GM12878 (cell line): ENCODE measurements around the gene NCKAP5. TPM values are rescaled to one million over a fixed set of nuclear protein-coding genes. Genes with fewer than 3 reads are reported as not detected.

ENCODE experiments used
- ATAC-seq: fragments of 200-7000 bp; cut with Tn5 transposase; 3 replicates; pipeline ENCODE4 v1.9.1; 2020; ENCODE audit warnings: mild to moderate bottlenecking, moderate library complexity
- BruUV-seq: library from RNA; stranded (reverse); fragments of 400-500 nt; replicated peaks from 2 replicates; lab custom pipeline; 2021; lab: Mats Ljungman, UMichigan
- CTCF ChIA-PET: fragments of 300-600 bp; sonication (Branson Sonifier 250); formaldehyde crosslinking; extraction: SDS; loops from one replicate; lab custom pipeline; 2021; ENCODE audit warnings: inconsistent platforms; lab: Yijun Ruan, JAX
- POLR2A ChIA-PET: fragments of 350-600 bp; formaldehyde crosslinking; extraction: SDS; loops from one replicate; lab custom pipeline; 2021; ENCODE audit warnings: inconsistent platforms; lab: Charles Lee
- RAD21 ChIA-PET: fragments of 300-600 bp; sonication (Branson Sonifier 250); formaldehyde crosslinking; loops from one replicate; lab custom pipeline; 2023; ENCODE audit warnings: antibody characterized with exemption; ENCODE audit not compliant: unreplicated experiment; lab: Charles Lee
- SMC1A ChIA-PET: fragments of 300-600 bp; sonication (Branson Sonifier 250); formaldehyde crosslinking; loops from one replicate; lab custom pipeline; 2023; ENCODE audit not compliant: unreplicated experiment, uncharacterized antibody; lab: Charles Lee
- DNase-seq: peaks from one replicate; pipeline ENCODE4 v3.0.0-alpha.2; 2011; ENCODE audit warnings: low read depth, low spot score
- FAIRE-seq: peaks from 3 replicates; lab custom pipeline; 2011; peaks lifted over from hg19 to GRCh38; lab: Jason Lieb, UNC
- H2AFZ ChIP-seq: 2 replicates; pipeline ENCODE4 v1.6.0; 2011; ENCODE audit warnings: low read depth, low read length, control low read depth; ENCODE audit not compliant: control insufficient read depth
- H3K27ac ChIP-seq: 2 replicates; pipeline ENCODE4 v1.5.1; 2011; ENCODE audit warnings: control low read depth; ENCODE audit not compliant: control insufficient read depth, insufficient read depth
- H3K27me3 ChIP-seq, 2 experiments: replicated peaks in 1 of 2; 2 replicates each; pipeline versions ENCODE4 v1.6.0 to v1.6.1; 2011; ENCODE audit warnings: low read length in 1 of 2; ENCODE audit not compliant: control insufficient read depth in 2 of 2, insufficient read depth in 2 of 2
- H3K36me3 ChIP-seq, 2 experiments: 2 replicates each; pipeline ENCODE4 v1.5.1; 2011; ENCODE audit warnings: low read length in 1 of 2; ENCODE audit not compliant: control insufficient read depth in 2 of 2, insufficient read depth in 2 of 2
- H3K4me1 ChIP-seq: 2 replicates; pipeline ENCODE4 v1.6.1; 2011; ENCODE audit warnings: mild to moderate bottlenecking, low read length, moderate library complexity, mixed read lengths; ENCODE audit not compliant: control insufficient read depth, insufficient read depth
- H3K4me2 ChIP-seq: 2 replicates; pipeline ENCODE4 v1.6.0; 2011; ENCODE audit warnings: control low read depth; ENCODE audit not compliant: control insufficient read depth, insufficient read depth
- H3K4me3 ChIP-seq: fragments of 200-600 bp; sonication (generic); 2 replicates; pipeline ENCODE4 v1.5.1; 2016
- H3K79me2 ChIP-seq: 2 replicates; pipeline ENCODE4 v1.6.0; 2011; ENCODE audit warnings: low read length; ENCODE audit not compliant: control insufficient read depth, insufficient read depth
- H3K9ac ChIP-seq: 2 replicates; pipeline ENCODE4 v1.8.0; 2011; ENCODE audit warnings: low read length, control low read depth, mixed read lengths; ENCODE audit not compliant: control insufficient read depth, insufficient read depth
- H3K9me3 ChIP-seq: replicated peaks from 3 replicates; pipeline ENCODE4 v1.5.1; 2011; ENCODE audit warnings: mild to moderate bottlenecking, low read length; ENCODE audit not compliant: control insufficient read depth, insufficient read depth
- H4K20me1 ChIP-seq: 2 replicates; pipeline ENCODE4 v1.6.0; 2011; ENCODE audit not compliant: control insufficient read depth, insufficient read depth
- BACH1 ChIP-seq: fragments of 450-650 bp; IDR thresholded peaks from 2 replicates; pipeline ENCODE4 v1.6.1; 2017; ENCODE audit warnings: mild to moderate bottlenecking, borderline replicate concordance
- GATAD2B ChIP-seq: fragments of 450-650 bp; conservative IDR thresholded peaks from 2 replicates; pipeline ENCODE4 v1.6.1; 2017; ENCODE audit warnings: low read depth, mild to moderate bottlenecking, moderate library complexity
- MTA2 ChIP-seq: fragments of 450-650 bp; IDR thresholded peaks from 2 replicates; pipeline ENCODE4 v1.6.1; 2016; ENCODE audit warnings: low read depth, mild to moderate bottlenecking, moderate library complexity
- NFIC ChIP-seq: IDR thresholded peaks from 2 replicates; pipeline ENCODE4 v1.6.1; 2012; ENCODE audit warnings: low read depth, mild to moderate bottlenecking, inconsistent platforms, low read length, moderate library complexity
- NFYA ChIP-seq: IDR thresholded peaks from 2 replicates; pipeline ENCODE4 v1.6.1; 2011; ENCODE audit warnings: low read depth, mild to moderate bottlenecking, low read length, improper control_type of control experiment, borderline replicate concordance
- NR2F1 ChIP-seq: fragments of 450-650 bp; conservative IDR thresholded peaks from 2 replicates; pipeline ENCODE4 v1.6.1; 2017; ENCODE audit warnings: mild to moderate bottlenecking
- PAX5 ChIP-seq: IDR thresholded peaks from 2 replicates; pipeline ENCODE4 v1.6.1; 2011; ENCODE audit warnings: low read depth, low read length, borderline replicate concordance
- RAD51 ChIP-seq: fragments of 450-650 bp; IDR thresholded peaks from 2 replicates; pipeline ENCODE4 v1.6.1; 2016; ENCODE audit warnings: moderate library complexity, mild to moderate bottlenecking, inconsistent platforms
- TCF3 ChIP-seq: IDR thresholded peaks from 2 replicates; pipeline ENCODE4 v1.6.1; 2012; ENCODE audit warnings: low read depth, mild to moderate bottlenecking, low read length, borderline replicate concordance; ENCODE audit not compliant: insufficient read depth
- ZNF274 ChIP-seq: IDR thresholded peaks from one replicate; pipeline ENCODE4 v1.8.0; 2011; ENCODE audit not compliant: insufficient read length, insufficient read depth
- ZNF622 ChIP-seq: fragments of 450-650 bp; IDR thresholded peaks from 2 replicates; pipeline ENCODE4 v1.6.1; 2017; ENCODE audit warnings: mild to moderate bottlenecking, inconsistent platforms
- WGBS: methylation state at CpG from one replicate; pipeline ENCODE4 v1.1.6; 2016; ENCODE audit warnings: low lambda C conversion rate; ENCODE audit not compliant: insufficient replicate concordance, insufficient coverage; ENCODE audit errors: missing lambda C conversion rate; 5-methylcytosine and 5-hydroxymethylcytosine counted together
- in situ Hi-C: fragments of 300-500 bp; cut with MboI; formaldehyde crosslinking; loops from 9 replicates; pipeline ENCODE4 v1.14.3; 2018; ENCODE audit warnings: mixed read lengths
- intact Hi-C: fragments of 100-400 bp; cut with micrococcal nuclease; formaldehyde crosslinking; loops from one replicate; pipeline ENCODE4 v1.14.2; 2022; ENCODE audit not compliant: unreplicated experiment
- polyA plus RNA-seq, 11 experiments: library from polyadenylated mRNA; depleted of rRNA in 4 of 11; unstranded in 6 of 11; stranded (reverse) in 5 of 11; fragments of >200 nt; fragmentation: Nextera tagmentation in 4 of 11; fragmentation: Illumina TruSeq in 1 of 11; extraction: Ambion mirVana in 4 of 11; extraction: Trizol in 1 of 11; gene quantifications; 1 replicate in 1 of 11; 2 replicates in 10 of 11; pipeline versions ENCODE4 v1.2.1 to v1.2.3, GENCODE V29; 2011 to 2016; ENCODE audit warnings: inconsistent platforms in 2 of 11, missing spikeins in 2 of 11, low read depth in 1 of 11
- total RNA-seq, 4 experiments: library from RNA; depleted of rRNA in 3 of 4; stranded (reverse); fragments of >200 nt in 3 of 4; fragmentation: Illumina TruSeq in 1 of 4; extraction: Trizol in 1 of 4; gene quantifications; 2 replicates each; pipeline versions ENCODE4 v1.2.1 to v1.2.3, GENCODE V29; 2013 to 2021
- TF ChIP-seq, protein P1 (sequence below): fragments of 450-650 bp; conservative IDR thresholded peaks from 2 replicates; pipeline ENCODE4 v1.6.1; 2017; ENCODE audit warnings: mild to moderate bottlenecking, moderate library complexity

The NCKAP5 gene
- total and polyA plus RNA-seq, 10 of the 15 experiments (the other 5 are each of a cell fraction or from before 2014, with no cell fraction given): 0.06 to 0.44 (median 0.16) TPM

GRCh38 chr2:133292259-133292658 is 276.0 kb downstream of the NCKAP5 start:
- SMC1A ChIA-PET: interaction anchor here (1.2 kb wide), 1 partner anchor 206 kb away, joined by 3 read pairs; no protein-coding TSS in a partner anchor
- H3K27ac ChIP-seq: no peak overlapping the region
- 44% methylated on average over 2 of the region's 2 CpGs for WGBS
- H3K4me2 ChIP-seq: no peak overlapping the region
- DNase-seq: no peak
- no peak overlapping the region for H2AFZ ChIP-seq
- no peak overlapping the region for H3K4me3 ChIP-seq
- TF ChIP-seq PAX5 (no peak), ZNF274 (no peak), TCF3 (no peak), BACH1 (no peak), ZNF622 (no peak), NFIC (no peak), NFYA (no peak)
- TF ChIP-seq, all 136 proteins: peak for 0
- no TSS peak for BruUV-seq
- POLR2A ChIA-PET: no interaction called here
- ATAC-seq (no peak), FAIRE-seq (no peak)
- RAD21 ChIA-PET: no interaction called here
- no peaks in the 10 kb centered on the region for H3K9me3 ChIP-seq
- H3K79me2 ChIP-seq: no peaks in the 10 kb centered on the region
- CTCF ChIA-PET: no interaction called here
- in situ Hi-C loops: no loop called here
- no peaks in the 10 kb centered on the region for H3K27me3 ChIP-seq
- H3K36me3 ChIP-seq: no peaks in the 10 kb centered on the region
- no peaks in the 10 kb centered on the region for H3K4me1 ChIP-seq
- H3K9ac ChIP-seq: no peak overlapping the region
- H4K20me1 ChIP-seq: no peaks in the 10 kb centered on the region
- intact Hi-C loops: no loop called here

DNA sequence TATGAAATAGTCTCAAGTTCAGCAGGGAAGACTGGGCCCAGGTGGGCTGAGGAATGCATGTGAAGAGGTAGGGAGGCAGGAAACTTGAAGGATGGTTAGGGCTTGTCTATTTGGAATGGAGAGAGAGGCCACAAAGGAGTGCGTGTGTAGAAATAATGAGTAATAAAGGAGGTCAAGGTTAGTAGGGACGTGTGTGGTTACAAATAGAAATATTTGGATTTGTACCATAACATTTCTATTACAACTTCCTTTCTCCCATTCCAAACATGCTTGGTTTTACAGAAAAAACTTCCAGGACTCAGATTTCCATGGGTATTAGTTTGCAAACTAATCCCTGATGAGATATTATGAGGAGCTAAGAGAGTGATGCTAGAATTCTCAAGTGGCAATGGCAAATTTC is 280.6 kb downstream of the NCKAP5 start:
- intact Hi-C loops (no loop called here), in situ Hi-C loops (no loop called here)
- CTCF ChIA-PET: interaction anchor here (0.7 kb wide), 1 partner anchor 274 kb away, joined by 3 read pairs; no protein-coding TSS in a partner anchor

More for the DNA sequence above, 280.6 kb downstream of the NCKAP5 start:
- no peak for ATAC-seq
- BruUV-seq: no TSS peak
- RAD21 ChIA-PET: no interaction called here
- no peak overlapping the region for H3K4me3 ChIP-seq
- H2AFZ ChIP-seq: no peak overlapping the region
- DNase-seq: no peak
- FAIRE-seq: no peak
- no peaks in the 10 kb centered on the region for H3K79me2 ChIP-seq
- H4K20me1 ChIP-seq: no peaks in the 10 kb centered on the region
- WGBS: 54% methylated on average over 2 of the region's 2 CpGs
- POLR2A ChIA-PET: no interaction called here
- H3K4me1 ChIP-seq: no peaks in the 10 kb centered on the region
- H3K27me3 ChIP-seq: no peaks in the 10 kb centered on the region
- SMC1A ChIA-PET: no interaction called here
- no peaks in the 10 kb centered on the region for H3K9me3 ChIP-seq
- no peak overlapping the region for H3K27ac ChIP-seq
- TF ChIP-seq, protein P1, sequence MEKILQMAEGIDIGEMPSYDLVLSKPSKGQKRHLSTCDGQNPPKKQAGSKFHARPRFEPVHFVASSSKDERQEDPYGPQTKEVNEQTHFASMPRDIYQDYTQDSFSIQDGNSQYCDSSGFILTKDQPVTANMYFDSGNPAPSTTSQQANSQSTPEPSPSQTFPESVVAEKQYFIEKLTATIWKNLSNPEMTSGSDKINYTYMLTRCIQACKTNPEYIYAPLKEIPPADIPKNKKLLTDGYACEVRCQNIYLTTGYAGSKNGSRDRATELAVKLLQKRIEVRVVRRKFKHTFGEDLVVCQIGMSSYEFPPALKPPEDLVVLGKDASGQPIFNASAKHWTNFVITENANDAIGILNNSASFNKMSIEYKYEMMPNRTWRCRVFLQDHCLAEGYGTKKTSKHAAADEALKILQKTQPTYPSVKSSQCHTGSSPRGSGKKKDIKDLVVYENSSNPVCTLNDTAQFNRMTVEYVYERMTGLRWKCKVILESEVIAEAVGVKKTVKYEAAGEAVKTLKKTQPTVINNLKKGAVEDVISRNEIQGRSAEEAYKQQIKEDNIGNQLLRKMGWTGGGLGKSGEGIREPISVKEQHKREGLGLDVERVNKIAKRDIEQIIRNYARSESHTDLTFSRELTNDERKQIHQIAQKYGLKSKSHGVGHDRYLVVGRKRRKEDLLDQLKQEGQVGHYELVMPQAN: no peak
- TF ChIP-seq RAD51 (no peak), GATAD2B (no peak), NR2F1 (no peak), MTA2 (no peak)
- no peak overlapping the region for H3K4me2 ChIP-seq
- H3K9ac ChIP-seq: no peak overlapping the region
- H3K36me3 ChIP-seq: no peaks in the 10 kb centered on the region
